K562 (cell line): ENCODE results near the gene ZBTB18. TPM values are rescaled to one million over a fixed set of nuclear protein-coding genes. Genes with fewer than 3 reads are reported as not detected.

Experiments used
- ATAC-seq: fragments of 200-7000 bp; cut with Tn5 transposase; 3 replicates; pipeline ENCODE4 v1.9.1; 2020; ENCODE audit warnings: moderate library complexity
- BruUV-seq: library from RNA; stranded (reverse); fragments of 400-500 nt; replicated peaks from 2 replicates; lab custom pipeline; 2021; lab: Mats Ljungman, UMichigan
- CTCF ChIA-PET: fragments of 300-600 bp; formaldehyde crosslinking; extraction: SDS; loops from one replicate; lab custom pipeline; 2021; ENCODE audit warnings: low intra/inter-chr PET ratio; lab: Yijun Ruan, JAX
- POLR2A ChIA-PET: fragments of 300-600, 350-650 bp; sonication (Branson Sonifier 250); formaldehyde crosslinking; extraction: SDS; loops from one replicate; lab custom pipeline; 2021; ENCODE audit warnings: antibody characterized with exemption, inconsistent platforms; lab: Yijun Ruan, JAX
- DNase-seq, 4 experiments: peaks; one replicate each; pipeline versions ENCODE4 v3.0.0 to v3.0.0-alpha.2; 2011 to 2018; ENCODE audit warnings: low spot score in 3 of 4, mixed read lengths in 3 of 4; ENCODE audit errors: extremely low read depth in 1 of 4
- FAIRE-seq: peaks from 2 replicates; lab custom pipeline; 2011; peaks lifted over from hg19 to GRCh38; lab: Jason Lieb, UNC
- H2AFZ ChIP-seq: 2 replicates; pipeline ENCODE4 v1.6.0; 2011; ENCODE audit warnings: low read depth, low read length, control low read depth, inconsistent platforms
- H3K27ac ChIP-seq: fragments of 200-600 bp; 3 replicates; pipeline ENCODE4 v1.8.0; 2011; ENCODE audit warnings: low read depth, mild to moderate bottlenecking, control low read depth, inconsistent platforms, low read length, moderate library complexity, mixed read lengths; ENCODE audit errors: extremely low read depth
- H3K27me3 ChIP-seq, 2 experiments: fragments of 300-600 bp in 1 of 2; 2 replicates in 1 of 2; 3 replicates in 1 of 2; pipeline versions ENCODE4 v1.6.0 to v1.8.0; 2011; ENCODE audit warnings: inconsistent platforms in 2 of 2, low read length in 2 of 2, mild to moderate bottlenecking in 1 of 2, mixed read lengths in 1 of 2, moderate library complexity in 1 of 2; ENCODE audit not compliant: control insufficient read depth in 2 of 2, insufficient read depth in 2 of 2
- H3K36me3 ChIP-seq: fragments of 300-600 bp; 3 replicates; pipeline ENCODE4 v1.8.0; 2011; ENCODE audit warnings: mild to moderate bottlenecking, low read length, inconsistent platforms; ENCODE audit not compliant: control insufficient read depth, insufficient read depth
- H3K4me1 ChIP-seq, 2 experiments: fragments of 200-600 bp in 1 of 2; replicated peaks in 1 of 2; 2 replicates in 1 of 2; 3 replicates in 1 of 2; pipeline versions ENCODE4 v1.5.1 to v1.8.0; 2011; ENCODE audit warnings: inconsistent platforms in 2 of 2, low read length in 2 of 2, mild to moderate bottlenecking in 1 of 2, mixed read lengths in 1 of 2, moderate library complexity in 1 of 2; ENCODE audit not compliant: control insufficient read depth in 2 of 2, insufficient read depth in 2 of 2
- H3K4me2 ChIP-seq: 2 replicates; pipeline ENCODE4 v1.6.1; 2011; ENCODE audit warnings: low read length, control low read depth, inconsistent platforms, mixed read lengths; ENCODE audit not compliant: insufficient read depth
- H3K4me3 ChIP-seq: fragments of 200-600 bp; sonication (generic), shearing (Covaris generic); 2 replicates; pipeline ENCODE4 v1.5.1; 2016; ENCODE audit warnings: control low read depth, inconsistent platforms
- H3K79me2 ChIP-seq: fragments of 200-600 bp; 3 replicates; pipeline ENCODE4 v1.8.0; 2011; ENCODE audit warnings: low read length, inconsistent platforms; ENCODE audit not compliant: control insufficient read depth, insufficient read depth
- H3K9ac ChIP-seq, 2 experiments: 2 replicates each; pipeline versions ENCODE4 v1.6.0 to v1.6.1; 2011; ENCODE audit warnings: low read depth in 2 of 2, low read length in 2 of 2, control low read depth in 1 of 2, inconsistent platforms in 1 of 2, mild to moderate bottlenecking in 1 of 2, mixed read lengths in 1 of 2; ENCODE audit not compliant: insufficient read depth in 1 of 2
- H3K9me1 ChIP-seq: one replicate; pipeline ENCODE4 v1.6.0; 2011; ENCODE audit warnings: inconsistent platforms, mild to moderate bottlenecking, low read length, moderate library complexity; ENCODE audit not compliant: control insufficient read depth, insufficient read depth
- H3K9me3 ChIP-seq: replicated peaks from 2 replicates; pipeline ENCODE4 v1.5.1; 2011; ENCODE audit warnings: low read depth, low read length, inconsistent platforms; ENCODE audit not compliant: control insufficient read depth, insufficient read depth
- H4K20me1 ChIP-seq: replicated peaks from 2 replicates; pipeline ENCODE4 v1.6.1; 2011; ENCODE audit warnings: low read length, inconsistent platforms, mixed read lengths; ENCODE audit not compliant: control insufficient read depth, insufficient read depth
- BRF1 ChIP-seq: IDR thresholded peaks from 3 replicates; pipeline ENCODE4 v1.6.1; 2011; ENCODE audit warnings: borderline replicate concordance, mild to moderate bottlenecking; ENCODE audit not compliant: insufficient read length; ENCODE audit errors: extremely low read depth
- MCM5 ChIP-seq: fragments of 450-650 bp; IDR thresholded peaks from 2 replicates; pipeline ENCODE4 v1.6.1; 2016; ENCODE audit warnings: low read depth
- PREB ChIP-seq: sonication (generic); formaldehyde crosslinking; IDR thresholded peaks from 2 replicates; pipeline ENCODE4 v1.8.1; 2023; ENCODE audit warnings: mild to moderate bottlenecking, missing genetic modification reagents
- THAP12 ChIP-seq: fragments of 250-450 bp; sonication (Bioruptor Pico); IDR thresholded peaks from 2 replicates; pipeline ENCODE4 v1.9.0; 2021; ENCODE audit warnings: mild to moderate bottlenecking, inconsistent platforms
- ZNF197 ChIP-seq: fragments of 200-800 bp; sonication (Bioruptor generic); IDR thresholded peaks from 2 replicates; pipeline ENCODE4 v1.6.1; 2016; ENCODE audit warnings: low read depth, missing genetic modification characterization, missing compliant biosample characterization
- ZNF311 ChIP-seq: fragments of 250-450 bp; sonication (Bioruptor Pico); IDR thresholded peaks from 2 replicates; pipeline ENCODE4 v1.4.0; 2020; ENCODE audit warnings: mild to moderate bottlenecking, moderate library complexity
- ZSCAN32 ChIP-seq: fragments of 450-650 bp; formaldehyde crosslinking; IDR thresholded peaks from 2 replicates; pipeline ENCODE4 v1.4.0; 2020; ENCODE audit warnings: mild to moderate bottlenecking, moderate library complexity
- WGBS: fragments of 100-300 bp; shearing (Covaris generic); methylation state at CpG from one replicate; pipeline ENCODE4 v1.1.6; 2016; ENCODE audit warnings: low coverage, mixed read lengths; ENCODE audit not compliant: insufficient coverage; ENCODE audit errors: missing lambda C conversion rate; 5-methylcytosine and 5-hydroxymethylcytosine counted together
- in situ Hi-C: fragments of 300-500 bp; cut with MboI; formaldehyde crosslinking; loops from 4 replicates; pipeline ENCODE4 v1.15.0; 2018; ENCODE audit warnings: inconsistent platforms, mixed read lengths
- intact Hi-C: fragments of 100-400 bp; cut with micrococcal nuclease; formaldehyde crosslinking; loops from 2 replicates; pipeline ENCODE4 v1.14.2; 2022
- polyA plus RNA-seq, 8 experiments: library from polyadenylated mRNA; depleted of rRNA in 4 of 8; stranded (reverse) in 5 of 8; unstranded in 3 of 8; fragments of >200 nt; fragmentation: Nextera tagmentation in 2 of 8; fragmentation: Illumina TruSeq in 1 of 8; extraction: Ambion mirVana in 2 of 8; extraction: Trizol in 1 of 8; gene quantifications; 2 replicates each; pipeline versions ENCODE4 v1.2.1 to v1.2.3, GENCODE V29; 2011 to 2014; ENCODE audit warnings: inconsistent platforms in 1 of 8, missing spikeins in 1 of 8
- total RNA-seq, 7 experiments: library from RNA; depleted of rRNA in 6 of 7; stranded (reverse); fragments of >200 nt in 6 of 7; fragmentation: Illumina TruSeq in 2 of 7; extraction: Trizol in 2 of 7; gene quantifications; 2 replicates each; pipeline versions ENCODE4 v1.2.1 to v1.2.3, GENCODE V29; 2011 to 2021; ENCODE audit warnings: low replicate concordance in 1 of 7
- TF ChIP-seq, protein P1 (sequence below), 2 experiments: fragments of 450-650 bp; IDR thresholded peaks; 2 replicates each; pipeline ENCODE4 v1.6.1; 2016; ENCODE audit warnings: mild to moderate bottlenecking in 2 of 2, borderline replicate concordance in 1 of 2, low read depth in 1 of 2, moderate library complexity in 1 of 2

The ZBTB18 gene
- total and polyA plus RNA-seq, 9 of the 15 experiments (the other 6 are each of a cell fraction or from before 2014, with no cell fraction given): 0.13 to 2.6 (median 1.6) TPM

- no peaks in the 10 kb centered on the region for H3K9me1 ChIP-seq
- BruUV-seq: no TSS peak
- no peak for ATAC-seq
- H3K79me2 ChIP-seq: no peaks in the 10 kb centered on the region
- no peak overlapping the region for H3K27ac ChIP-seq
- intact Hi-C loops (loop anchor here (10.0 kb wide), 1 partner anchor 204 kb away; no protein-coding TSS in a partner anchor), in situ Hi-C loops (no loop called here)
- H3K4me3 ChIP-seq: no peak overlapping the region
- peaks cover 14 to 27% of the 10 kb centered on the region in 2 experiments; a peak in 3 of 5 replicates for H3K27me3 ChIP-seq
- H3K9ac ChIP-seq: no peak overlapping the region
- H3K4me1 ChIP-seq: no peaks in the 10 kb centered on the region
- H4K20me1 ChIP-seq: no peaks in the 10 kb centered on the region
- ChIA-PET POLR2A (interaction anchor here (1.0 kb wide), 1 partner anchor 28 kb away, joined by 3 read pairs; no protein-coding TSS in a partner anchor), CTCF (no interaction called here)
- 23% methylated on average over 2 of the region's 2 CpGs for WGBS
- FAIRE-seq: no peak
- H3K9me3 ChIP-seq: no peaks in the 10 kb centered on the region
- DNase-seq: no peak
- H3K36me3 ChIP-seq: no peaks in the 10 kb centered on the region
- H3K4me2 ChIP-seq: no peak overlapping the region
- H2AFZ ChIP-seq: no peak overlapping the region
- no peak for TF ChIP-seq PREB
- TF ChIP-seq, protein P1, sequence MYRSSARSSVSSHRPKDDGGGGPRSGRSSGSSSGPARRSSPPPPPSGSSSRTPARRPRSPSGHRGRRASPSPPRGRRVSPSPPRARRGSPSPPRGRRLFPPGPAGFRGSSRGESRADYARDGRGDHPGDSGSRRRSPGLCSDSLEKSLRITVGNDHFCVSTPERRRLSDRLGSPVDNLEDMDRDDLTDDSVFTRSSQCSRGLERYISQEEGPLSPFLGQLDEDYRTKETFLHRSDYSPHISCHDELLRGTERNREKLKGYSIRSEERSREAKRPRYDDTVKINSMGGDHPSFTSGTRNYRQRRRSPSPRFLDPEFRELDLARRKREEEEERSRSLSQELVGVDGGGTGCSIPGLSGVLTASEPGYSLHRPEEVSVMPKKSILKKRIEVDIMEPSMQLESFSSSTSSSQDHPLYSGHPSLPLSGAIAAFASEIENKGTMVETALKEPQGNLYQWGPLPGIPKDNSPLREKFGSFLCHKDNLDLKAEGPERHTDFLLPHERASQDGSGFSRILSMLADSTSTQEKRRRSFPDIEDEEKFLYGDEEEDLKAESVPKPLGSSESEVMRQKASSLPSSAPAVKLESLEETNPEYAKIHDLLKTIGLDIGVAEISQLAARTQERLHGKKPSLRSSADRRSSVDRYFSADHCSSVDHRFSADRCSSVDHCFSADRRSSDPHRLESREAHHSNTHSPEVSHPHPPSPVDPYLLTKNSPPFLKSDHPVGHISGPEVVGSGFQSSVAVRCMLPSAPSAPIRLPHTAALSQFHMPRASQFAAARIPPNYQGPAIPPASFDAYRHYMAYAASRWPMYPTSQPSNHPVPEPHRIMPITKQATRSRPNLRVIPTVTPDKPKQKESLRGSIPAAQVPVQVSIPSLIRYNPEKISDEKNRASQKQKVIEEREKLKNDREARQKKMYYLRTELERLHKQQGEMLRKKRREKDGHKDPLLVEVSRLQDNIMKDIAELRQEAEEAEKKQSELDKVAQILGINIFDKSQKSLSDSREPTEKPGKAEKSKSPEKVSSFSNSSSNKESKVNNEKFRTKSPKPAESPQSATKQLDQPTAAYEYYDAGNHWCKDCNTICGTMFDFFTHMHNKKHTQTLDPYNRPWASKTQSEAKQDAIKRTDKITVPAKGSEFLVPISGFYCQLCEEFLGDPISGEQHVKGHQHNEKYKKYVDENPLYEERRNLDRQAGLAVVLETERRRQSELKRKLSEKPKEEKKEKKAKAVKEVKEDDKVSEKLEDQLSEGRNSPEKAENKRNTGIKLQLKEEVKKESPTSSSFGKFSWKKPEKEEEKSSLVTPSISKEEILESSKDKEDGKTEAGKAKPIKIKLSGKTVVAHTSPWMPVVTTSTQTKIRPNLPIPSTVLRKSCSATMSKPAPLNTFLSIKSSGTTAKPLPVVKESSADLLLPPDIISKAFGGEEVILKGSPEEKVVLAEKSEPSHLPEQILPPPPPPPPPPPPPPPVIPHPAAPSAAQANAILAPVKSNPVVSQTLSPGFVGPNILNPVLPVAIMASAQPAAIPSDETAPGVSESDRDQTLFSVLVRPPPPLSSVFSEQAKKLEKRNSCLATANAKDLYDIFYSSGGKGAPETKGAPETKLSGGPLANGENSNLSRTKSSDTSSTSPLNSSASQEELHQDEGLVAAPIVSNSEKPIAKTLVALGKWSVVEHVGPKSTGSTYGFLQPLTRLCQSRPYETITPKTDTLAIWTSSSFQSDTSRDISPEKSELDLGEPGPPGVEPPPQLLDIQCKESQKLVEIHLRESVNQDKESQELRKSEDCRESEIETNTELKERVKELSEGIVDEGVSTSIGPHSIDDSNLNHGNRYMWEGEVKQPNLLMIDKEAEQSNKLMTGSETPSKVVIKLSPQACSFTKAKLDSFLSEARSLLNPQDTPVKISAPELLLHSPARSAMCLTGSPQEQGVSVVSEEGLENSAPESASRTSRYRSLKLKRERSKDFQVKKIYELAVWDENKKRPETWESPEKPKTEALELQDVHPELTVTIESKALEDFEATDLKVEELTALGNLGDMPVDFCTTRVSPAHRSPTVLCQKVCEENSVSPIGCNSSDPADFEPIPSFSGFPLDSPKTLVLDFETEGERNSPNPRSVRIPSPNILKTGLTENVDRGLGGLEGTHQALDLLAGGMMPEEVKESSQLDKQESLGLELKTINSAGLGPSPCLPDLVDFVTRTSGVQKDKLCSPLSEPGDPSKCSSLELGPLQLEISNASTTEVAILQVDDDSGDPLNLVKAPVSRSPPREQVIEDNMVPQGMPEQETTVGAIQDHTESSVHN (IDR thresholded peaks at IDR 0.05; ENCODE audit: borderline replicate concordance in 1 of 2, low read depth in 1 of 2): no peak
- TF ChIP-seq ZNF311 (CRISPR knock-in tag): no peak
- no peak for TF ChIP-seq ZNF197 (CRISPR knock-in tag)
- TF ChIP-seq THAP12 (CRISPR knock-in tag): no peak
- no peak for TF ChIP-seq ZSCAN32 (CRISPR knock-in tag)
- no peak for TF ChIP-seq MCM5
- TF ChIP-seq BRF1: no peak
Observed at GRCh38 chr1:244011271-244011670, 39.8 kb upstream of the ZBTB18 start.
